ENCODE results near the gene DPYD.

Gene DPYD

GRCh38 chr1:97834899-97835298 is 85.9 kb downstream of the DPYD start:
- DNase-seq: no peak

DNA sequence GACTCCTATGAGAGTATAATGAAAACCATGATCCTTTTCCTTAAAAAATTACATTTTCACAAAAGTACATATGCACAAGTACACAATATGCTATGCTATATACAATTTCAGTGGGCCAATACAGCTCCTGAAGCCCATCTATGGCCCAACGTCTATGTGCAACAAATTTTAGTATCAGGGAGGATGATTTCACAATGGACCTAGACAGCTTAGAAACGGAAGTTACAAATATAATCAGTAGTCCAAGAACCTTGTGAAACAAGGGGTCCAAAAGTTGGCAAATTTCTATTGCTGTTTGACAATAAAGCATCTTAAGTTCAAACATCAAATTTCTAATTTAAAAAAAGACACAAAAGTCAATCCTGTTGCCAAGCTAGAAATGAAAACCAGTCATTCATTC is 87.0 kb downstream of the DPYD start:
- no peak for DNase-seq

DNA sequence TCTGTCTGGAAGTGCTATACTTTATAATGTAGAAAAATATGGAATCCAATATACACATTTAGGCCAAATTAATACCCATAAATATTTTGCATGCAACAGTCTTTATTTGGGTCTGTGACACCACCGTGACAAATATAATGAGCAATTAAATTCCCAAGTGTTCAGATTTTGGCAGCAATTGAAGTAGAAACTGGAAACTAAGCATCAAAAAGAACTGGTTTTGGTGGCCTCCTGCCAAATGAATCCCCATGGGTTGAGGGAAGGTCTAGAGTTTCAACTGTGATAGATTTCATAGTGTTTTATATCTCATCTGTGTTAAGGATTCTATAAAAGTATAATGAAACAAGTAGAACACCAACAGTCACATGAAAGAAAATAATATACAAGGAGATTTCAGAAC is 88.4 kb downstream of the DPYD start:
- DNase-seq: no peak

GRCh38 chr1:97827887-97828286 is 92.9 kb downstream of the DPYD start:
- DNase-seq: no peak

- DNase-seq: no peak
These were observed 94.0 kb downstream of the DPYD start for GRCh38 chr1:97826820-97827219.

GRCh38 chr1:97824624-97825023 is 96.2 kb downstream of the DPYD start:
- no peak for DNase-seq

DNA sequence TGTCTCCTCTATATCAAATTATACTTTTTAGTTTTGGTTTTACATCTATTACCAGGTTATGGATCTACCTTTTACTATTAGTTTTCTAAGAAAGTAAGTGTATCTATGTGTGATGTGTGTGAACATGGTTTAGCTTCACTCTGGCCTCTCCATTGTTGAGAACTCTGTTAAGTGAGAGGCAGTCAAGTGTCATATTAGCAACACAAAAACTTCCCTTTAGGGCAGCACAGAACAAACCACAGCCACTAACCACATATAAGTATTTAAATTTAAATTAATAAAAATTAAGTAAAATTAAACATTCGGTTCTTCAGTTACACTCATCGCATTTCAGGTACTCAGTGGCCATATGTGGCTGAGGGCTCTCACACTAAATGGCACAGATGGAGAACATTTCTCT is 96.6 kb downstream of the DPYD start:
- DNase-seq: no peak

DNA sequence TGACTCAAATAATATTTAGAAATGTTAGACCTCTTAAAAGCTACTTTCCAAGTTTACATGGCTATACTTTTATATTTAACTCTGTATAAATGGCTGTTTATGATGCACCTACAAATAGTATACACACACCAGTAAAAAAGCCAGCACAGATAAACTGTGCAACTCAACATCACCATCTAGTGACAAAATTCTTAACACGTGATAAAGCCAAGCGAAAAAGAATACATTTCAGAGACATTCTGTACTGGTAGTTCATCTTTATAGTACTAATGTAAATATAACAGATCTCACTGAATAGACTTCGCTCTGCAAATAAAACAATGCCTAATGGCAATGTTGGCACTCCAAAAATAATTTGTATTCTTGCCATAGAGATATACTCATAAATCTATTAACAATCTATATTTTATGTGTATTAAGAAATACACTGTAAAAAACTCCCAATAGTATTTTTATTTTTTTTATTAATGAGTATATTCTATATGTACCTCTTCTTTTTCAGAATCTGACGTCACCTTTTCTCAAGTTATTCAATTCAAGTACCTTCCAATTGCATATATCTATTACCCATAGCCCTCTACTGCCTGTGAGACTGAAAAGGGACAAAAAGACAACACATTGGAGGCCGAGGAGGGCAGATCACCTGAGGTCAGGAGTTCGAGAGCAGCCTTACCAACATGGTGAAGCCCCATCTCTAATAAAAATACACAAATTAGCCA is 100.2 kb downstream of the DPYD start:
- DNase-seq: no peak

DNA sequence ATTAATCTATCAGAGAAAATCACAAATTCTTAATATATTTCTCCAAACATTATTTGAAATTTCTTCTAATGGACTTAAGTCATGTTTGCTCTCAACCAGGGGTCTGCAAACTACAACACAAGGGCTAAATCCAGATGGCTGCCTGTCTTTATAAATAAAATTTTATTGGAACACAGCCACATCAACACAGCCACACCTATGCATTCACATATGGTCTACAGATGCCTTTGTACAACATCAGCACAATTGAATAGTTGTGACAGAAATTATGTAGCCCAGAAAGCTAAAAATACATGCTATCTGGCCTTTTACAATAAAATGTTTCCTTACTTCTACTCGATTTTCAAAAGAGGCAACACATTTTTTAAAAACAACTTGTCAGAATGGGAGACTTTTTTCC is 103.9 kb downstream of the DPYD start:
- DNase-seq: no peak

GRCh38 chr1:97814804-97815203 is 106.0 kb downstream of the DPYD start:
- no peak for DNase-seq

DNA sequence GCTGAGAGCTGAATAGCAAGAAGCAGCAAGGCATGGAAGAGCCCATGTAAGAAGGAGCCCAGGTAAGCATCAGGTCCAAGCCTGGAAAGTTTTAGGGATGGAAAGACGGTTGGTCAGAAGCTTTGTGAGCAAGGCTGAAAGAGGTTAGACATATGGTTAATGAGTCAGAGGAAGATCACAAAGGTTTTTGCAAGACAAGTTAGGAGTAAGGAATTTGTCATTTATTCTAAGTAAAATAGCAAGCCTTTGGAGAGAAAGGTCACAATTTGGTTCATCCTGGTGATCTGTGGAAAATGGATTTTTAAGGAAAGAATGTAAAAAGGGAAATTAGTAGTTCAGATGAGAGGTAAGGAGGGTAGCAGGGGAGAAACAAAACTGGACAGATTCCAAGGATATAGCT is 106.7 kb downstream of the DPYD start:
- DNase-seq: no peak

DNA sequence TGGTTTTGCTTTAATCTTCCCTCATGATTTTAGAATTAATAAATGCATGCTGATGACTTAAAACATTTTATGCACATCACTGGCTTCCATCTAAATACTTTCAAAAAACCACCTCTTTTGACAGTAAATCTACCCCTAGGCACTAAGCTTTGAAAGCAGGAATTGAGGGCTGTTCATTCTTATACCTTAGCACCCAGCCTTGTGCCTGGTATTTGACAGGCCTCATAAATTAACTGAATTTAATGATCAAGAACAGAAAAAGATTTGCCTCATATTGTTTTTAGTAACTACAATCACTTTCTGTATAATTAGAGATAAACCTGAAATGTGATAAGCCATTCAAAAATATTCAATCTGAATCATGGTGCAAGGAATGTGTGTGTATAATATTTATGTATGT is 108.8 kb downstream of the DPYD start:
- DNase-seq: no peak

DNA sequence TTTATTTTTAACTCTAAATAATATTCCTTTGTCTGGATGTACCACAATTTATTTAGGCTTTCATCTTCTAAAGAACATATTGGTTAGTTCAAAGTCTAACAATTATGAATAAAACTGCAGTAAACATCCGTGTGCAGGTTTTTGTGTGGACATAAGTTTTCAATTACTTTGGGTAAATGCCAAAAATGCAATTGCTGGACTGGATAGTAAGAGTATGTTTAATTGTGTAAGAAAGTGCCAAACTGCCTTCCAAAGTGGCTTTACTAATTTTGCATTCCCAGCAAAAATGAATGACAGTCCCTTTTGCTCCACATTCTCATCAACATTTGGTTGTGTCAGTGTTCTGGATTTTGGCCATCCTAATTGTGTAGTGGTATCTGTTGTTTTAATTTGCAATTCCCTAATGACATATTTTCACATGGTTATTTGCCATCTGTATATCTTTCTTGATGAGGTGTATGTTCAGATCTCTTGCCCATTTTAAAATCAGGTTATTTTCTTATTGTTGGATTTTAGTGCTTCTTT is 113.8 kb downstream of the DPYD start:
- no peak for DNase-seq

DNA sequence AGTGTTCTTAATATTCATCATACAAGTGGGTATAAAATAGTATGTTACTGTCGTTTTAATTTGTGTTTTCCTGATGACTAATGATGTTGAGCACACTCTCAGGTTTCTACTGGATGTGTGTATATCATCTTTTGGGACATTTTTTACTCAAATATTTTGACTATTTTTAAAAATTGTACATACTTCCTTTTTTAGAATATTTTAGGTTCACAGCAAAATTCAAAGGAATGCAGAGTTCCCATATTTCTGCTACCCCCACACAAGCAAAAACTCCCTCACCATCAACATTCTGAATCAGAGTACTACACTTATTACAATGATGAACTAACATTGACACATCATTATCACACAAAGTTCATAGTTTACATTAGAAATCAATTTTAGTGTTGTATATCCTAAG is 114.5 kb downstream of the DPYD start:
- no peak for DNase-seq

GRCh38 chr1:97805093-97805492 is 115.7 kb downstream of the DPYD start:
- no peak for DNase-seq

DNA sequence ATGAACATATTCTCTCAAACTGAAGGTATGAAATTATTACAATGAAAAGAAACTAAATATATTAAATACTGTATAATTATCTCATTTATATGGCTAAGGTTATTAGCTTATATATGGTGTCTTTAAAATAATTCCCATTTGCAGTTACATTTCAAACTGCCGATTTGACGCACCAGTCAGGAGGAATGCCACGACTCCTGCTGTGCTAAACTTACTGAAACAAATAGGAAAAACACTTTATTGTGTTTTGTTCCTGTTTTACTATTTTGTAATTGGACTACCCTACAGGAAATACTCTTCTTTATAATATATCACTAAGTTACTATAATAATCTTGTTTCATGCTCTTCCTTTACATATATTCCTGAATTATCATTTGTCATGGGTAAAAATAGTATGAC is 117.8 kb downstream of the DPYD start:
- DNase-seq: no peak

DNA sequence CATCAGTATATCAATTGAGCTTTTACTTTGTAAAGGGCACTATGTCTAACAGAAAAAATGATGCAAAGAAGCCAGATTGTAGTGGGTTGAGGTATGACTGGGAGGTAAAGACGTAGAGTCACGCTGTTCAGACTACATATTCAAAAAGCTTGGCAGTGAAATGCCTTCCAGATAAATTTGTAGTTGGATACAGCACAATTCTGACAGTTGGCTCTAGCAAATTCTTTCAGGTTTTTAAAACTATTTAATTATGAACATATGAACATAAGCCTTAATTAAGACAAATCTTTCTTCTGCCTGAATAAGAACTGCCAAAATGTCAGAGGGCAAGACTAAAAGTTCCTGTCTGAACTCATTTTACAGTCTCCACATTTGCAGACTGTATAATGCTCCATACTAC is 118.8 kb downstream of the DPYD start:
- DNase-seq: no peak

DNA sequence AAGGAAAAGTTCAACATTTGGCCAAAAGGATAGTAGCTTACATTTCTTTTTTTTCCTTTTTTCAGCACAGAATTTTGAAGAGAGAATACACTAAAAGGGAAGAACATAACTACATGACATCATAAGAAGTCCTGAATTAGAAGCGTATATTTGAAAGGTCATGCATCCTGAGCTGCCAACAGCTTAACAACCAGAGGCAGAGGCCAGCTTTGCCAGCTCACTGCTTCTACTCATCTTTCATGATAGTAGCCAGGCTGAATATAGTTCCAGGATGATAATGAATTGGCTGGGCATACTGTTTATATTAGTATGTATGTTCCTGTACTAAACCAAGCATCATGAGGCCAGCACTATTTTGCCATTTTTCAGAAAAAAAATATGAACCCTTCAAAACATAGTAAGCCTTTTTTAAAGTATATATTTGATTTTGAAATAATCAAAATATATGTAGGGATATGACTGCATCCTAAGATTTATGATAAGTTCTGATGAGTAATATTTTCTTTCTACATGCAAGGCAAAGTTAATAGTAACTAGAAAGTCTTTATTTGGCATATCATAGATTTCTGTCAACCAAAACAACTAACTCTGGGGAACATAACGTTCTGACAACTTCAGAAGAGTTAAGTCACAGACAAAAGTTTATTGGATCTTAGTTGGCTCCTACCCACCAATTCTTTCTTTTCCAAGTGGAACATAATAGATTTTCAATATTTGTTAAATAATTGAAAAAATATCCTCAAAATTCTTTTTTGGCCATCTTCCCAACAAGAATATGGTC is 123.2 kb downstream of the DPYD start:
- DNase-seq: no peak

GRCh38 chr1:97796711-97797110 is 124.1 kb downstream of the DPYD start:
- DNase-seq: no peak

GRCh38 chr1:97792655-97793054 is 128.2 kb downstream of the DPYD start:
- no peak for DNase-seq

GRCh38 chr1:97791251-97791650 is 129.6 kb downstream of the DPYD start:
- no peak for DNase-seq

GRCh38 chr1:97787231-97787630 is 133.6 kb downstream of the DPYD start:
- no peak for DNase-seq

GRCh38 chr1:97784661-97785060 is 136.2 kb downstream of the DPYD start:
- DNase-seq: no peak

DNA sequence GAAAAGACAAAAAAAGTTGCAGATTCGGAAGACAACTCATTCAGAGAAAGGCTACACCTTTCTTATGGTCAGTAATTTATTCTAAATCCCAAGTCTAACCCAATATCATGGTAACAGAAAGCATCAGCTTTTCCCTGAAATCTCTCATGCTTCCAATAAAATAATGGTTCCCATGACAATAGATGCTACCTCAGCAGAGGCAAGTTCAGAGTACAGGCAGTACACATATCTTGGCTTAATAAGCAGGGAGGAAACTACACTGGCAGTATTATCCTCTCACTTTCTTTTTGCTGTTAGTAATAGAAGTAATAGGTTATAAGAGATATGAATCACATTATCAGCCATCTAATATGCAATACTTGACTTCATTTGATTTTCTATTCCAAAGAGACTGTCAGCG is 137.1 kb downstream of the DPYD start:
- DNase-seq: no peak

All from hippocampal formation (tissue), 2 donors.